Measurements from ENCODE around the gene FAIM.

The FAIM gene

GRCh38 chr3:138681463-138682220, 73.1 kb downstream of the FAIM start:
- DNase-seq = no peak

GRCh38 chr3:138682648-138683047, 74.1 kb downstream of the FAIM start:
- no peak for DNase-seq
